Effector memory CD8-positive, alpha-beta T cell (primary cell): Measurements from ENCODE around the gene SYNGR4.
"Not testable (repeated sequence)": the region's sequence is repeated elsewhere in the genome, so short reads cannot be mapped to it uniquely, and the experiment has no call there.

ENCODE experiments used
- ATAC-seq: fragments of 150-1000 bp; cut with Tn5 transposase; replicated peaks from 2 replicates; pipeline ENCODE4 v1.10.0; 2021; ENCODE audit warnings: mild to moderate bottlenecking, moderate library complexity
- DNase-seq, 3 experiments: peaks; one replicate each; pipeline ENCODE4 v3.0.0; 2021
- H3K27ac Mint-ChIP-seq, 2 donors: one replicate each; pipeline ENCODE4 v1.8.0; 2022; ENCODE audit warnings: mild to moderate bottlenecking in 2 of 2, mixed read lengths in 2 of 2, moderate library complexity in 2 of 2
- H3K27me3 Mint-ChIP-seq, 2 donors: one replicate each; pipeline ENCODE4 v1.8.0; 2022; ENCODE audit warnings: mixed read lengths in 2 of 2
- H3K36me3 Mint-ChIP-seq: one replicate; pipeline ENCODE4 v1.8.0; 2022; ENCODE audit warnings: mild to moderate bottlenecking, moderate library complexity, mixed read lengths; ENCODE audit not compliant: insufficient read depth
- H3K4me1 Mint-ChIP-seq, 2 donors: one replicate each; pipeline ENCODE4 v1.8.0; 2022; ENCODE audit warnings: low read depth in 2 of 2, mixed read lengths in 2 of 2
- H3K4me3 Mint-ChIP-seq, 2 donors: one replicate each; pipeline ENCODE4 v1.8.0; 2022; ENCODE audit warnings: mild to moderate bottlenecking in 2 of 2, mixed read lengths in 2 of 2, moderate library complexity in 2 of 2
- H3K9me3 Mint-ChIP-seq, 2 donors: one replicate each; pipeline ENCODE4 v1.8.0; 2022; ENCODE audit warnings: mixed read lengths in 2 of 2
- total RNA-seq, 9 experiments: gene quantifications; one replicate each; lab custom pipeline; 2026; lab: John Stamatoyannopoulos, UW

SYNGR4 gene
- total RNA-seq: 0 to 0.13 (median 0) reads per million in 9 experiments

- H3K4me1 Mint-ChIP-seq: peaks cover 11 to 16% of the 10 kb centered on the region in 2 donors
- no peaks in the 10 kb centered on the region for H3K9me3 Mint-ChIP-seq
- ATAC-seq (peak; percentile 86), DNase-seq (peak; percentile 94 to 96 (median 96))
- peaks cover 9% of the 10 kb centered on the region for H3K36me3 Mint-ChIP-seq
- H3K27me3 Mint-ChIP-seq: no peaks in the 10 kb centered on the region
- peak within 1 kb of the TSS; percentile 82 to 85 for H3K4me3 Mint-ChIP-seq
- H3K27ac Mint-ChIP-seq: peak within 1 kb of the TSS; percentile 88 to 91
These were observed at the start of gene SYNGR4, which contains the start of gene TMEM143 for GRCh38 chr19:48363810-48364597. SYNGR4 (plus strand) TSS chr19:48364367; CDS start chr19:48365843, 1,476 bp downstream. TMEM143 (minus strand) TSS chr19:48363940; CDS start chr19:48363920, 20 bp downstream.

DNA sequence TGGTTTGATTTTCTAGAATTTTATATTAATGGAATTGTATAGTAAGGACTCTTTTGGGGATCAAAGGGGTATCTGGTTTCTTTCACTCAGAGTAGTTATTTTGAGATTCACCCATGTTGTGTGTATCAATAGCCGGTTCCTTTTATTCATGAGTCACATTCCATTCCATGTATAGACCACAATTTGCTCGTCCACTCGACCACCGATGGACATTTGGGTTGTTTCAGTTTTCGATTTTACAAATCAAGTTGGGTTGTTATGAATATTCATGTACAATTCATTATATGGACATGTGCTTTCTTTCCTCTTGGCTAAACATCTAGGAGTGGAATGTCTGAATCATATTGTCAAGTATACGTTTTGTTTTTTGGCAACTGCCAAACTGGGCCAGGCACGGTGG, 48.5 kb upstream of the SYNGR4 start:
- Mint-ChIP-seq H3K9me3 (no peaks in the 10 kb centered on the region), H3K4me1 (peaks cover 9 to 10% of the 10 kb centered on the region in 2 donors), H3K4me3 (no peak overlapping the region), H3K36me3 (peaks cover 3% of the 10 kb centered on the region), H3K27me3 (no peaks in the 10 kb centered on the region), H3K27ac (no peak overlapping the region)
- DNase-seq: no peak
- no peak for ATAC-seq

GRCh38 chr19:48317708-48317960, 46.5 kb upstream of the SYNGR4 start:
- Mint-ChIP-seq H3K36me3 (peaks cover 18% of the 10 kb centered on the region), H3K4me1 (peaks cover 21 to 26% of the 10 kb centered on the region in 2 donors)
- H3K4me3 Mint-ChIP-seq, ATAC-seq, H3K27me3 Mint-ChIP-seq, DNase-seq, H3K9me3 Mint-ChIP-seq, H3K27ac Mint-ChIP-seq: not testable (repeated sequence)

DNA sequence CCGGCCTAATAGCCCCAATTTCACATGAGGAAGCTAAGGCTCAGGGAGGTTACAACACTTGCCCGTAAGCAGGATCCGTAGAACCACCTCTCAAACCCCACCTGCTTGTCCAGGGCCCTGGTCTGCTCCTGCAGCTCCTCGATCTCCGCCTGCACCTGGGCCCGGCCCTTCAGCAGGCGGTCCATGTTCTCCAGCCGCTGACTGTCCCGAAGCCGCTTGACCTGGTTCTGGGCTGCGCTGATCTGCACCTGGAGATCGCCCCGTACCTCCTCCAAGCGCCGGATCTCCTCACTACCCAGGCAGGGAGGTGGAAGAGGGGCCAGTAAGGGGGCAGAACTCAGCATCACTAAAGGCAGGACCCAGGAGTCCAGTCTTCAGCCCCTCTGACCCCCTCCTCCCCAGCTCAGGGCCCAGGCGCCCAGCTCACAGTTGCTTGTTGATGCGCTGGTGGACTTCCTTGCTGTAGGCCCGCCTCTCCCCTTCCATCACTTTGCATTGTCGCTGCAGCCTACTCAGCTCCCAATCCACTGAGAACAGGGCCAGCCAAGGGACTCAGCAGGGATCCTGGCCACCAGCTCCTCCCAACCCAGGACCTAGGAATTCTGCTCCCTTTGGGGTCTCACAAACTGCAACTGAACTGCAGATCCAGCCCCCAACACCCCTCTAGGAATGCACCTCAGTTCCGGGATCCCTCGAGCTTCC, 45.7 kb upstream of the SYNGR4 start:
- Mint-ChIP-seq H3K4me3 (no peak overlapping the region), H3K9me3 (no peaks in the 10 kb centered on the region), H3K27me3 (no peaks in the 10 kb centered on the region), H3K4me1 (peaks cover 28 to 34% of the 10 kb centered on the region in 2 donors), H3K27ac (no peak overlapping the region), H3K36me3 (peaks cover 18% of the 10 kb centered on the region)
- DNase-seq: no peak
- no peak for ATAC-seq

GRCh38 chr19:48319647-48320541, 44.3 kb upstream of the SYNGR4 start:
- DNase-seq: peak; percentile 76 to 83 (median 79)
- H3K9me3 Mint-ChIP-seq: no peaks in the 10 kb centered on the region
- H3K27me3 Mint-ChIP-seq: no peaks in the 10 kb centered on the region
- peaks cover 38 to 45% of the 10 kb centered on the region in 2 donors for H3K4me1 Mint-ChIP-seq
- peak overlapping the region; percentile 97 to 99 for H3K27ac Mint-ChIP-seq
- peaks cover 24% of the 10 kb centered on the region for H3K36me3 Mint-ChIP-seq
- ATAC-seq: peak; percentile 7
- peak overlapping the region; percentile 81 to 86 for H3K4me3 Mint-ChIP-seq

GRCh38 chr19:48321372-48321621, 42.9 kb upstream of the SYNGR4 start:
- peak overlapping the region; percentile 97 to 99 for H3K27ac Mint-ChIP-seq
- no peaks in the 10 kb centered on the region for H3K27me3 Mint-ChIP-seq
- H3K4me3 Mint-ChIP-seq: peak overlapping the region; percentile 81 to 86
- peaks cover 36% of the 10 kb centered on the region for H3K36me3 Mint-ChIP-seq
- ATAC-seq: peak; percentile 56
- DNase-seq: peak; percentile 88 to 95 (median 89)
- peaks cover 48 to 54% of the 10 kb centered on the region in 2 donors for H3K4me1 Mint-ChIP-seq
- H3K9me3 Mint-ChIP-seq: no peaks in the 10 kb centered on the region

DNA sequence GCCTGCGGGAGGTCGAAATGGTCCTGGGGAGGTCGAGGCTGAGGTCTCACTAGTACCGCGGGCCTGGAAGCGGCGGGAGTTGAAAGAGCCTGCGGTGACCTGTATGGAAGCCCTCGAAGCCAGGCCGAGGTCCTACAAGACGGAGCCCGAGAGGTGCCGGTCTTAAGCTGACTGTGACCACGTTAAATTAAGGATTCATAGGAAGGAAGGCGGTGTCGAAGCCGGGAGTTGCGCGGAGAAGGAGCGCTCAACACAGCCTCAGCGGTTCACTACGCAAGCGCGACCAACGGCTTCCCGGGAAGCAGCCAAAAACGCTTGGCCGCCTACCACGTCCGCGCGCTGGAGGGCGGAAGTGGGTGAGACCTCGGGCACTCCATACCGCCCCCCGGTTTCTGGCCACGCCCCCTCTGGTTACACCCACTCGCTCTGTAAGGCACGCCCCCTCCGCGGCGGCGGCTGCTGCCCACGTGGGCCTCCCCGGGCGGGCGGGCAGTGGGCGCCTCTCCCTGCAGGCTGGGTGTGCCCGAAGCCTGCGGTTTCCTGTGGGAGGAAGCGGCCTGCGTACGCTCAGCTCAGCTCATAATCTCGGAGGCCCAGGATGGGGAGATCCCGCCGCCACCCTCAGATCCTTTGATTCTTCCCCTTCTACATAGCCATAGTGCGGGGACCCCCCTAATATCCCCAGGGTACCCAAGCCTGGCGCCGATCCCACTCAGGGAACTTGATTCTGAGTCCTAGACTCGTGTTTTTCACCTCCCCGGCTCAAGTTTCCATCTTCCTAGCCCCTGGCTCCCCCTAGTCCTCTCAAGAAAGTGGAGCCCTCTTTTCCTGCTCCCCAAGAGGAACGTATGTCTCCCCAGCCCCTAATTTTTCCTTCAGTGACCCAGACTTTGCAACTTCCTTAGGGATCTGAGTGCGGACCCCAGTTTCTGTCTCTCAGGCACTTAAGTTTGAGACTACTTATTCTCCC, 42.3 kb upstream of the SYNGR4 start:
- Mint-ChIP-seq H3K4me1 (peaks cover 53 to 60% of the 10 kb centered on the region in 2 donors), H3K27ac (peak overlapping the region; percentile 97 to 99), H3K9me3 (no peaks in the 10 kb centered on the region), H3K27me3 (no peaks in the 10 kb centered on the region), H3K4me3 (peak overlapping the region; percentile 81 to 86), H3K36me3 (peaks cover 43% of the 10 kb centered on the region)
- ATAC-seq (peak; percentile 69), DNase-seq (peak; percentile 99 to 100 (median 100))

GRCh38 chr19:48325265-48325910, 38.8 kb upstream of the SYNGR4 start, which contains the start of gene EMP3:
EMP3 (plus strand) TSS chr19:48325552; CDS start chr19:48326845, 1,293 bp downstream.
- H3K9me3 Mint-ChIP-seq: no peaks in the 10 kb centered on the region
- peak; percentile 33 for ATAC-seq

DNA sequence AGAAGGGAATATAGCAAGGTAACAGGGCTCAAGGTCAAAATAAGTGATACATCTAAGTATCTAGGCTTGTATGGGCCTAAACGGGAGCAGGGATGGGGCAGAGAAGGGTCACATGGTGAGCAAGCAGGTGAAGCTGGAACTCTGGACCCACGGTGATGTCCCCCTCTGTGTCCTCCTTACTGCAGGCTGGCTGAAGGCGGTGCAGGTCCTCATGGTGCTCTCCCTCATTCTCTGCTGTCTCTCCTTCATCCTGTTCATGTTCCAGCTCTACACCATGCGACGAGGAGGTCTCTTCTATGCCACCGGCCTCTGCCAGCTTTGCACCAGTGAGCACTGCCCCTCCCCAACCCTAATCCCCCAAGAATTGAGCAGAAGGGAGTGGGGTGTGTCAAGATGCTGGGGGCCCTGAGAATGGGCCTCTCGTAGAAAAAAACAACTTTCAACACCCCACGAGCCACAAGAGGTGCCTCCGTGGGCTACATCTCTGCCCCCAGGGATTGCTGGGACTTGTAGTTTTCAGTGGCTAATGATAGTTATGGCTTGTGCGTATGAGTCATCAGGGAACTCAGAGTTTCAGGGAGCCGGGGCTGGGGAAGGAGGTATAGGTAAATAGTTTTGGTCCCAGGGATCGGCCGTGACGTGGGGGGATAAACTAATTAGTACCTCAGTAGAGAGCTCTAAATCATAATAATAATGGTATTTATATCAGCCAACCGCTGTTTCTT, 34.8 kb upstream of the SYNGR4 start:
- DNase-seq (peak; percentile 26 to 38 (median 37)), ATAC-seq (no peak)
- Mint-ChIP-seq H3K27ac (peak overlapping the region; percentile 89 to 99), H3K27me3 (no peaks in the 10 kb centered on the region), H3K4me3 (peak overlapping the region; percentile 81 to 86), H3K4me1 (peaks cover 67 to 68% of the 10 kb centered on the region in 2 donors), H3K36me3 (peaks cover 83% of the 10 kb centered on the region), H3K9me3 (no peaks in the 10 kb centered on the region)

More at GRCh38 chr19:48325265-48325910, 38.8 kb upstream of the SYNGR4 start, which contains the start of gene EMP3:
- Mint-ChIP-seq H3K36me3 (peaks cover 76% of the 10 kb centered on the region), H3K4me1 (peaks cover 73 to 75% of the 10 kb centered on the region in 2 donors), H3K27me3 (no peaks in the 10 kb centered on the region), H3K27ac (peak within 1 kb of the TSS; percentile 97 to 99), H3K4me3 (peak within 1 kb of the TSS; percentile 81 to 86)
- peak; percentile 74 to 79 (median 75) for DNase-seq

DNA sequence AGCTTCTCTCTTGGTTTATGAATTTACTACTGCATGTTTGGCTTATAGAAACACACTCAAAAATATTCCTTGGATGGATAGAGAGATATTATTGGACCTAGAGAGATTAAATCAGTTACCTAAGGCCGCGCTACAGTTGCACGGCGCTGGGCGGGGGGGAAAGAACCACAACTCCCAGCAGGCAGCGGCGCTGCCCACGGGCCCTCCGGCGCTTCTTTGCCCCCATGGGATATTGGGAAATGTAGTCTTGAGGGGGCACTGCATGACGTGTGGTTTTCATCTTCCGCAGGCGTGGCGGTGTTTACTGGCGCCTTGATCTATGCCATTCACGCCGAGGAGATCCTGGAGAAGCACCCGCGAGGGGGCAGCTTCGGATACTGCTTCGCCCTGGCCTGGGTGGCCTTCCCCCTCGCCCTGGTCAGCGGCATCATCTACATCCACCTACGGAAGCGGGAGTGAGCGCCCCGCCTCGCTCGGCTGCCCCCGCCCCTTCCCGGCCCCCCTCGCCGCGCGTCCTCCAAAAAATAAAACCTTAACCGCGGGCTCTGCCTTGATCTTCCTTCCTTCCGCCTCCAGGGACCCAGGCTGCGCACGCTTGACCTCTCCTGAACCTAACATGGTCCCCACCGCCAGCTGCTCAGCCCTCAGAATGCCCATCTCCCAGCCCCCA, 34.0 kb upstream of the SYNGR4 start:
- ATAC-seq (peak; percentile 44), DNase-seq (peak; percentile 79 to 81 (median 80))
- Mint-ChIP-seq H3K27me3 (no peaks in the 10 kb centered on the region), H3K36me3 (peaks cover 87% of the 10 kb centered on the region), H3K27ac (peak overlapping the region; percentile 89 to 99), H3K4me1 (peaks cover 69% of the 10 kb centered on the region in 2 donors), H3K9me3 (no peaks in the 10 kb centered on the region), H3K4me3 (peak overlapping the region; percentile 81 to 86)

- ATAC-seq: no peak
- Mint-ChIP-seq H3K27me3 (no peaks in the 10 kb centered on the region), H3K27ac (peak overlapping the region; percentile 95 to 96), H3K4me1 (peaks cover 53 to 56% of the 10 kb centered on the region in 2 donors), H3K9me3 (no peaks in the 10 kb centered on the region), H3K36me3 (peaks cover 66% of the 10 kb centered on the region), H3K4me3 (peak overlapping the region; percentile 100)
- DNase-seq: no peak
These were observed 31.9 kb upstream of the SYNGR4 start for GRCh38 chr19:48332351-48332661.
